Esophagus mucosa (tissue), 1 donor: Measurements from ENCODE around the gene UFD1. TPM values are rescaled to one million over a fixed set of nuclear protein-coding genes. Genes with fewer than 3 reads are reported as not detected.
A peak's percentile ranks its signal among the peaks of the same experiment; 100 is the strongest.

ENCODE experiments used
- ATAC-seq: fragments of 200-7000 bp; cut with Tn5 transposase; one replicate; pipeline ENCODE4 v1.9.1; 2020
- total RNA-seq: library from RNA; stranded (reverse); gene quantifications from one replicate; pipeline ENCODE4 v1.2.4, GENCODE V29; 2023
- donor health status: DM: yes; HTN: yes; CAD: no.

Gene UFD1
- total RNA-seq, 1 donor from 2014 or later, result 57.9 TPM

DNA sequence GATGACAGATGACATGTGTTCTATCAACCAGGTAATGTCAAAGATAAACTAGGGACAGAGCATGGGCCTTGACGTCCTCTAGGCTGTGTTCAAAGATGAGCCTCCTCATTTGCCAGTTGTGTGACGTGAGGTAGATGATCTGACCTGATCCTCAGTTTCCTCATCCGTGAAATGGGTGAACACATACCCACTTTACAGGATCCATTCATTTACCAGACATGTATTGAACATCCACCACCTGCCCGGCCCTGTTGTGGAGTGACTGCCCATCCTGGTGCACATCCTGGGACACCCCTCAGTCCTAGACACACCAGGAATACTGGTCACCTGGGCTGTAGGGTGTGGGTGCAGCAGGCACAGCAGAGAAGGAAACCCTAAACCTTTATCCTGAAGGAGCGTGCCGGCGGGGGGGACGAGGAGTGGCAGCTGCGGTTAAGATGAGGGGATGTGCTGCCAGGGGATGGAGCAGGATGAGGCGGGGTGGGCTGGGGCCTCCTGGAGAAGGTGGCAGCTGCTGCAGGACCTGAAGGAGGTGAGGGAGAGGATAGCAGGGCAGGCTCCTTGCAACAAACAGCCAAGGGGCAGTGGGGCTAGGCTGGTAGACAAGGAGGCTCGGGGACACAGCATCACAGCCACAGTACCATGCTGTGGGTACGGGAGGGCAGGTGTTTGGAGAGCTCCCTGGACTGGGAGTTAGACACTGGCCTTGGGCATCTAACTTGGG is 36.8 kb upstream of the UFD1 start:
- no peak for ATAC-seq

DNA sequence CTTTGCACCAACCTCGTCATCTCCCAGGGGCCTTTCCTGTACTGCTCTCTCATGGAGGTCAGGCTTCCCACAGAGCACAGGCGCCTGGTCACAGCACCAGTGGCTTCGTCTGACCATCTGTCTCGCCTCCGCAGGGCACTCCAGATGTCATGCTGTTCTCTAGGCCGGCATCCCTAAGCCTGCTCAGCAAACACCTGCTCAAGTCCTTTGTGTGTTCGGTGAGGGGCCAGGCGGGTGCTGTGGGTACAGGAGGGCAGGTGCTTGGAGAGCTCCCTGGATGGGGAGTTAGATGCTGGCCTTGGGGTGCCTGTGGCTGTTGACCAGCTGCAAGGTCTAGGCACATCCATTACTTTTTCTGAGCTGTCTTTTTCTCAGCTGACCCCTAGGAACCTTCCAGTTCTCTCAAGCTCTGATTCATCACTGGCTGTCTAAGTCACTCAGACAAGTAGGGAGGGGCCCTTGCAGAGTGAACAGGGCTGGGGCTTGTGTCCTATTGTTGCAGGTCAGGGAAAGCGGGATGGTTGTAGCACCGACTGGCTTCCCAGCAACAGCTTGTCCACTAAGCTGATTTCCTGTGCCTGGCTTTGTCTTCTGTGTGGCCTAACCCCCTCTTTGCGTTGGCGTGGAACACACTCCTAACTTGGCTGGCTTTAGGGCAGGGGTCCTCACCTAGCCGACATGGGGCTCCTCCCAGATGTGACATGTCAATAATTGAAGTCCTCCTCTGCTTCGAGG is 36.0 kb upstream of the UFD1 start:
- peak; percentile 22 for ATAC-seq

- ATAC-seq, result no peak
Observed at GRCh38 chr22:19513823-19514222, 34.8 kb upstream of the UFD1 start.

DNA sequence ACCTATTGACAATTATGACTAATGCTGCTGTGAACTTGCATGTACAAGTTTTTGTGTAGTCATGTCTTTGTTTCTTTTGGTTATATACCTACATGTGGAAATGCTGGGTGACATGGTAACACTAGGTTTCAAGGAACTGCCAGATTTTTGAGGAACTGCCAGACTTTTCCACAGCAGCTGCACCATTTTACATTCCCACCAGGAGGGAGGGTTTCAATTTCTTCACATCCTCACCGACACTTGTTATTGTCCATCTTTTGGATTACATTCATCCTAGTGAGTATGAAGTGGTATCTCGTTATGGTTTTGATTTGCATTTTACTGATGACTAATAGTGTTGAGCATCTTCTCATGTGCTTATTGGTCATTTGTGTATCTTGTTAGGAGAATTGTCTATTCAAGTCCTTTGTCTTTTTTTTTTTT is 31.9 kb upstream of the UFD1 start:
- ATAC-seq, result peak; percentile 76

DNA sequence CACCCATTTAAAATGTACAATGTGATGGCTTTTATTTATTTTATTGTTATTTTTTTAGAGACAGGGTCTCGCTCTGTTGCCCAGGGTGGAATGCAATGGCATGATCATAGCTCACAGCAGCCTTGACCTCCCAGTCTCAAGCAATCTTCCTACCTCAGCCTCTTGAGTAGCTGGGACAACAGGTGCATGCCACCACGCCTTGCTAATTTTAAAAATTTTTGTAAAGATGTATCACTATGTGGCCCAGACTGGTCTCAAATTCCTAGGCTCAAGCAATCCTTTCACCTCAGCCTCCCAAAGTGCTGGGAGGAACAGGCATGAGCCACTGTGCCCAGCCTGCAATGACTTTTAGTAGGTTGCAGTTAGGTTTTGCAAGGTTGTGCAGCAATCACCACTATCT is 30.9 kb upstream of the UFD1 start:
- ATAC-seq, result no peak

- ATAC-seq, result no peak
Observed at GRCh38 chr22:19509191-19509590, 30.2 kb upstream of the UFD1 start.

DNA sequence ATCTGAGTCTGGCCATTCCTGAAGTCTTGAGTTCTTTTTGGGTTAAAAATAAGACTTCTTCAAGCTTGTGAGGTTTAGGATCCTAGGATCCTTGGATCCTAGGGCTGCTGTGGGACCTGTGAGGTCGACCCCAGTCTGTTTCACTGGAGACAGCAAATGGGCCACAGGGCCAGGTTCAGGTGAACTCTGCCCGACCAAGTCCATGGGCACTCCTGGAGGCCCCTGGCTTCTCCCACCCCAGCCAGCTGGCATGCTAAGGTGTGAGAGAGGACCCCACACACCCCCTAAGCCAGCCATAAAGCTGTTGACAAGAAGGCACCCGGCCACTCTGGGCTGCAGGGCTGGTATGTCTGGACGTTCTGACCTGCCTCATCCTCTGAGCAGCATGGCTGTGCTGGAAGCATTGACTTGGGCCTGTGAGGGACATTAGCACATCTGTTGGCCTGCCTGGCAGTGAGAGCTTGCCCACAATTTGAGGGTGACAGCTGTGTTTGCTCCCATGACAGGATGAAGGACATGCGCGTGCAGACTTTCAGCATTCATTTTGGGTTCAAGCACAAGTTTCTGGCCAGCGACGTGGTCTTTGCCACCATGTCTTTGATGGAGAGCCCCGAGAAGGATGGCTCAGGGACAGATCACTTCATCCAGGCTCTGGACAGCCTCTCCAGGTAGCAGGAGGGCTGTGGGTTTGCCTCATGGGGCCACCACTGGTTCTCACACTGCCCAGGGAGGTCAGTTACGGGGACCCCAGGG is 29.2 kb upstream of the UFD1 start:
- no peak for ATAC-seq

GRCh38 chr22:19507534-19507861 is 28.5 kb upstream of the UFD1 start:
- ATAC-seq, result no peak

GRCh38 chr22:19506212-19506611 is 27.2 kb upstream of the UFD1 start:
- ATAC-seq, result no peak

DNA sequence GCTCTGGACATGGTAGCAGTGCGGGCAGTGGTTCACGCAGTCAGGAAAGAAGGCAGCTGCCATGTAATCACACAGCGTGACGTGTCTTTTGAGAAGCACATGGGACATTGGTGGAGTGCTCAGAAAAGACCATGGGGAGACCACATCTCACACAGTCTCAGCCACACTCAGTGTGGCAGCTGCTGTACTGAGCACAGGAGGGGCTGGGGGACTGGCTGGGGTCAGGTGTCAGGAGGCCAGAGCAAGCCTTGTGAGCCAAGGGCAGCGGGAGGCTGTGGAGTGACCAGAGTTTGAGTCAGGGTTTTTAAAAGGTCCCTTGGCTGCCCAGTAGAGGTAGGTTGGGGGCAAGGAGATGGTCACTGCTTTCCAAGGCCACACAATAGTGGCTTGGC is 26.7 kb upstream of the UFD1 start:
- no peak for ATAC-seq

GRCh38 chr22:19504900-19505734 is 26.1 kb upstream of the UFD1 start:
- ATAC-seq, result no peak

DNA sequence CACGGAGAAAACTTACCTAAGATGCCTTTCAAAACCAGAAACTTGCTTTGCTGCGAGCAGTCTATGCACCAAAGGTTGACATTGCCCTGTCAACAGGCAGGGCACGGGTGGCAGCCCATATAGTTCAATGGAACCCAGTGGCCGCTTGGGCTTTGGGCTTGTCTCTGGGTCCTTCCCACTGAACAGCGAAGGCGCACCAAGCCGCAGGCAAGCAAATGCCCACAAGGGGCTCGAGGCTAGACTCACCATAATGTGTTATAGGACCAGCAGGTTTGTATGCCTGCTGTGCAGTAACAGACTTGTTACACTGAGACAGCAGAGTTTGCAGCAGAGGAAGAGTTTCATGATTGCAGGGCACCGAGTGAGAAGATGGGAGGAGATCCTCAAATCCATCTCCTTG is 24.9 kb upstream of the UFD1 start:
- no peak for ATAC-seq

GRCh38 chr22:19503367-19503766 is 24.4 kb upstream of the UFD1 start:
- no peak for ATAC-seq

DNA sequence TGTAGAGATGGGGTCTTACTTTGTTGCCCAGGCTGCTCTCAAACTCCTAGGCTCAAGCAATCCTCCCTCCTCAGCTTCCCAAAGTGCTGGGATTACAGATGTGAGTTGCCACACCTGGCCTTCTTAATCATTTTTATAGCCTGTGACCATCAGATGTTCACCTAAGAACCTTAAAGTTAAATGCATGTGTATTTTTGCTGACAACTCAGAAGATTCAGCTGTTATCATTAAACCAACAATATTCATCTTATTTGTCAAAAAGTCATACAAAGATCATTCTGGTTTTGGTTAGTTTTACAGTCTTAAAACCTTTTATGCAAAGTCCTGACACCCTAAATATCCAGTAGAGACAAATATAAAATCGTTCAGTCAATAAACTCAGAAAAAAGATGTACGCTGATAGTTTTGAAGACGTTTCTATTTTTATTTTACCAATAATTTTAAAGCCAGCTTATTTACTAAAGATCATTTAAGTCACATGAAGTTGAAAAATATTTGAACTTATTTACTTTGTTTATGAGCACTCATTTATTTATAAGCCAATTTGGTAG is 23.0 kb upstream of the UFD1 start:
- no peak for ATAC-seq

DNA sequence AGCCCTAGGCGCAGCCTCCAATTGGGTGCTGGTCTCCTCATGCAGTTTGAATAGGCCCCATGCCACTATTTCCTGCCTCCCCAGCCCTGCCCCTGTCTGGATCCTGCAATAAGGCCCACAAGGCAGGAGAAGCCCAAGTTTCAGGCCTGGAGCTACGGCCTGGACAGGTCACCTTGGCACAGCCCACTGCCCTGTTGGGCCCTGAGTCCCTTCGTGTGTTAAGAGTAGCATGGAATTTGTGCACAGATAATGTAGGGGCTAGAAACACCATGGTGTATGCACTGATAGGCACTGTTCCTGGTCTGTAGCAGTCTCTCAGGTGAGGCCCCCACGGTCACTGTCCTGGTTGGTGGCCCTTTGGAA is 20.9 kb upstream of the UFD1 start:
- no peak for ATAC-seq

- peak; percentile 21 for ATAC-seq
Observed at GRCh38 chr22:19499236-19499879, 20.4 kb upstream of the UFD1 start.

DNA sequence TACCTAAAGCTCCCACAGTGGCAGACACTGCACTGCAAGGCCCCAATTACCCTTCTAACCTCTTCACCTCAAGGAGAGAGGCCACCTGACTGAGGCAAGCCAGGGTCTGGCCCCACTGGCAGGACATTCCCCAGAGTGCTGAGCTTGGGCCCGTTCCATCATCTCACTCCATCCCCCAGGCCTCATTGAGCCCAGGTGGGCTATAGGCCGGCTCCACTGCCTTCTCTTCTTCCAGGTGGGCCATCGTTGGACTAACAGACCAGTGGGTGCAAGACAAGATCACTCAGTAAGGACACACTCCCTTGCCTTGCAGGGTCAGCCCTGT is 19.8 kb upstream of the UFD1 start:
- peak; percentile 12 for ATAC-seq

GRCh38 chr22:19498154-19498865 is 19.3 kb upstream of the UFD1 start:
- ATAC-seq, result peak; percentile 12

GRCh38 chr22:19497245-19497644 is 18.3 kb upstream of the UFD1 start:
- ATAC-seq, result no peak

DNA sequence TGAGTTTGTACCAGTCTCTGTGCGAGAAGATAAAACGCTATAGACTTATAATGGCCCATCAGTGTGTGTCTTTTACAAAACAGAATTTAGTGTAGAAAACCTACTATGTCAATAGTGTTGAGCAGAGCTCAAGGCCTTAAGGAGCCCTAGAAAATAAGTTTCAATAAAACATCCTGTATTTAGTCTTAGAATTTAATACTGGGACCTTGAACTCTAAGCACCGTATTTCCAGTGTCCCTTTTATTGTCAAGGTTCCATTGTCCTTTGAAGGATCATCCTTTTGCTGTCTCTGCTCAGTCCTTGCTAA is 17.3 kb upstream of the UFD1 start:
- no peak for ATAC-seq

GRCh38 chr22:19495562-19496323 is 16.8 kb upstream of the UFD1 start:
- ATAC-seq, result no peak
